ENCODE data around the gene CEP85. TPM values are rescaled to one million over a fixed set of nuclear protein-coding genes. Genes with fewer than 3 reads are reported as not detected.

Gene CEP85
- 10 to 100 TPM in 1 of 4 donors, 1 to 10 TPM in 3; 2.7 to 11.0 (median 5.6) TPM for polyA plus RNA-seq
- long read RNA-seq, donor 1 = 0 reads
- long read RNA-seq, donor 2 = 0 reads
- long read RNA-seq, donor 3 = 0 reads
- long read RNA-seq, donor 4 = 0 reads
- long read RNA-seq, donor 5, partial matches to known transcripts = 0 of 1 reads
- long read RNA-seq, donor 5, other reads (novel, unspliced or antisense) = 0 of 1 reads
- long read RNA-seq, donor 6 = 0 reads
- long read RNA-seq, donor 7 = 0 reads
- long read RNA-seq, donor 8 = 0 reads
- long read RNA-seq, donor 9 = 0 reads
- long read RNA-seq, donor 10 = 0 reads

- H3K9me3 ChIP-seq (ENCODE audit: control insufficient read depth in 2 of 2, insufficient read depth in 1 of 2, low read depth in 1 of 2, low read length in 1 of 2) = no peaks in the 10 kb centered on the region
- peak; percentile 99 for DNase-seq
- H3K36me3 ChIP-seq (ENCODE audit: control insufficient read depth in 3 of 3, insufficient read depth in 2 of 3, low read depth in 1 of 3, low read length in 3 of 3) = no peaks in the 10 kb centered on the region
- peak within 1 kb of the TSS; percentile 86 to 91 (median 91) for H3K27ac ChIP-seq (ENCODE audit: low read depth in 1 of 3, low read length in 2 of 3)
- H3K27me3 ChIP-seq (ENCODE audit: control insufficient read depth in 3 of 3, insufficient read depth in 3 of 3, low read length in 3 of 3) = no peaks in the 10 kb centered on the region
- peak within 1 kb of the TSS; percentile 56 to 75 (median 74) for H3K4me3 ChIP-seq (ENCODE audit: low read depth in 1 of 3, low read length in 3 of 3)
- H3K4me1 ChIP-seq (ENCODE audit: control insufficient read depth in 3 of 3, insufficient read depth in 2 of 3, low read depth in 1 of 3, low read length in 2 of 3) = peaks cover 0 to 8% (median 0%) of the 10 kb centered on the region in 3 donors
- 0% methylated on average over 52 to 73 of the region's 73 CpGs for WGBS, 3 donors
- FAIRE-seq = peak; percentile 41
Measured at GRCh38 chr1:26233903-26234643, at the start of gene CEP85. TSS of gene CEP85 (plus strand) at chr1:26234200. CDS start at chr1:26239784, 5,584 bp downstream.

GRCh38 chr1:26184883-26185282, 49.1 kb upstream of the CEP85 start:
- FAIRE-seq = no peak
- Histone ChIP-seq H3K4me3 (ENCODE audit: low read depth in 1 of 3, low read length in 3 of 3) (no peak overlapping the region), H3K36me3 (ENCODE audit: control insufficient read depth in 3 of 3, insufficient read depth in 2 of 3, low read depth in 1 of 3, low read length in 3 of 3) (peaks cover 2 to 93% (median 16%) of the 10 kb centered on the region in 3 donors)

GRCh38 chr1:26187882-26188281, 46.1 kb upstream of the CEP85 start:
- Histone ChIP-seq H3K4me3 (ENCODE audit: low read depth in 1 of 3, low read length in 3 of 3) (no peak overlapping the region), H3K36me3 (ENCODE audit: control insufficient read depth in 3 of 3, insufficient read depth in 2 of 3, low read depth in 1 of 3, low read length in 3 of 3) (peaks cover 2 to 68% (median 14%) of the 10 kb centered on the region in 3 donors), H3K4me1 (ENCODE audit: control insufficient read depth in 3 of 3, insufficient read depth in 2 of 3, low read depth in 1 of 3, low read length in 2 of 3) (no peaks in the 10 kb centered on the region), H3K9me3 (ENCODE audit: control insufficient read depth in 2 of 2, insufficient read depth in 1 of 2, low read depth in 1 of 2, low read length in 1 of 2) (no peaks in the 10 kb centered on the region), H3K27me3 (ENCODE audit: control insufficient read depth in 3 of 3, insufficient read depth in 3 of 3, low read length in 3 of 3) (no peaks in the 10 kb centered on the region), H3K27ac (ENCODE audit: low read depth in 1 of 3, low read length in 2 of 3) (no peak overlapping the region)
- WGBS, 3 donors = 98% methylated on average over 6 of the region's 6 CpGs
- FAIRE-seq = no peak
- DNase-seq = no peak

More at GRCh38 chr1:26184883-26185282, 49.1 kb upstream of the CEP85 start:
- Histone ChIP-seq H3K27ac (ENCODE audit: low read depth in 1 of 3, low read length in 2 of 3) (no peak overlapping the region), H3K4me1 (ENCODE audit: control insufficient read depth in 3 of 3, insufficient read depth in 2 of 3, low read depth in 1 of 3, low read length in 2 of 3) (no peaks in the 10 kb centered on the region), H3K9me3 (ENCODE audit: control insufficient read depth in 2 of 2, insufficient read depth in 1 of 2, low read depth in 1 of 2, low read length in 1 of 2) (no peaks in the 10 kb centered on the region), H3K27me3 (ENCODE audit: control insufficient read depth in 3 of 3, insufficient read depth in 3 of 3, low read length in 3 of 3) (no peaks in the 10 kb centered on the region)
- 95 to 97% (median 97%) methylated on average over 21 of the region's 21 CpGs for WGBS, 3 donors
- DNase-seq = no peak

GRCh38 chr1:26188477-26188876, 45.5 kb upstream of the CEP85 start:
- FAIRE-seq (no peak), DNase-seq (no peak)
- Histone ChIP-seq H3K4me1 (ENCODE audit: control insufficient read depth in 3 of 3, insufficient read depth in 2 of 3, low read depth in 1 of 3, low read length in 2 of 3) (no peaks in the 10 kb centered on the region), H3K27ac (ENCODE audit: low read depth in 1 of 3, low read length in 2 of 3) (no peak overlapping the region), H3K36me3 (ENCODE audit: control insufficient read depth in 3 of 3, insufficient read depth in 2 of 3, low read depth in 1 of 3, low read length in 3 of 3) (peaks cover 2 to 62% (median 14%) of the 10 kb centered on the region in 3 donors), H3K27me3 (ENCODE audit: control insufficient read depth in 3 of 3, insufficient read depth in 3 of 3, low read length in 3 of 3) (no peaks in the 10 kb centered on the region), H3K9me3 (ENCODE audit: control insufficient read depth in 2 of 2, insufficient read depth in 1 of 2, low read depth in 1 of 2, low read length in 1 of 2) (no peaks in the 10 kb centered on the region), H3K4me3 (ENCODE audit: low read depth in 1 of 3, low read length in 3 of 3) (no peak overlapping the region)
- 92 to 94% (median 93%) methylated on average over 8 of the region's 8 CpGs for WGBS, 3 donors

GRCh38 chr1:26189331-26189730, 44.7 kb upstream of the CEP85 start:
- FAIRE-seq (no peak), DNase-seq (no peak)
- Histone ChIP-seq H3K27me3 (ENCODE audit: control insufficient read depth in 3 of 3, insufficient read depth in 3 of 3, low read length in 3 of 3) (no peaks in the 10 kb centered on the region), H3K9me3 (ENCODE audit: control insufficient read depth in 2 of 2, insufficient read depth in 1 of 2, low read depth in 1 of 2, low read length in 1 of 2) (no peaks in the 10 kb centered on the region), H3K4me3 (ENCODE audit: low read depth in 1 of 3, low read length in 3 of 3) (no peak overlapping the region), H3K4me1 (ENCODE audit: control insufficient read depth in 3 of 3, insufficient read depth in 2 of 3, low read depth in 1 of 3, low read length in 2 of 3) (no peaks in the 10 kb centered on the region), H3K36me3 (ENCODE audit: control insufficient read depth in 3 of 3, insufficient read depth in 2 of 3, low read depth in 1 of 3, low read length in 3 of 3) (peaks cover 2 to 56% (median 14%) of the 10 kb centered on the region in 3 donors), H3K27ac (ENCODE audit: low read depth in 1 of 3, low read length in 2 of 3) (no peak overlapping the region)
- 73 to 78% (median 78%) methylated on average over 6 of the region's 6 CpGs for WGBS, 3 donors

- H3K4me3 ChIP-seq (ENCODE audit: low read depth in 1 of 3, low read length in 3 of 3) = no peak overlapping the region
- no peak for FAIRE-seq
- H3K27me3 ChIP-seq (ENCODE audit: control insufficient read depth in 3 of 3, insufficient read depth in 3 of 3, low read length in 3 of 3) = no peaks in the 10 kb centered on the region
- WGBS, 3 donors = 79 to 84% (median 83%) methylated on average over 7 of the region's 7 CpGs
- H3K4me1 ChIP-seq (ENCODE audit: control insufficient read depth in 3 of 3, insufficient read depth in 2 of 3, low read depth in 1 of 3, low read length in 2 of 3) = no peaks in the 10 kb centered on the region
- peaks cover 2 to 52% (median 10%) of the 10 kb centered on the region in 3 donors for H3K36me3 ChIP-seq (ENCODE audit: control insufficient read depth in 3 of 3, insufficient read depth in 2 of 3, low read depth in 1 of 3, low read length in 3 of 3)
- DNase-seq = no peak
- H3K9me3 ChIP-seq (ENCODE audit: control insufficient read depth in 2 of 2, insufficient read depth in 1 of 2, low read depth in 1 of 2, low read length in 1 of 2) = no peaks in the 10 kb centered on the region
- no peak overlapping the region for H3K27ac ChIP-seq (ENCODE audit: low read depth in 1 of 3, low read length in 2 of 3)
Measured at GRCh38 chr1:26189751-26190275, 44.2 kb upstream of the CEP85 start.

GRCh38 chr1:26190373-26190987, 43.5 kb upstream of the CEP85 start, which contains the start of gene CATSPER4:
TSS of gene CATSPER4 (plus strand) at chr1:26190602. CDS start at chr1:26190628, 26 bp downstream.
- peaks cover 2 to 45% (median 8%) of the 10 kb centered on the region in 3 donors for H3K36me3 ChIP-seq (ENCODE audit: control insufficient read depth in 3 of 3, insufficient read depth in 2 of 3, low read depth in 1 of 3, low read length in 3 of 3)
- 52 to 64% (median 58%) methylated on average over 16 of the region's 16 CpGs for WGBS, 3 donors
- DNase-seq = peak; percentile 10 to 39
- no peaks in the 10 kb centered on the region for H3K27me3 ChIP-seq (ENCODE audit: control insufficient read depth in 3 of 3, insufficient read depth in 3 of 3, low read length in 3 of 3)
- no peaks in the 10 kb centered on the region for H3K9me3 ChIP-seq (ENCODE audit: control insufficient read depth in 2 of 2, insufficient read depth in 1 of 2, low read depth in 1 of 2, low read length in 1 of 2)
- no peak within 1 kb of the TSS for H3K27ac ChIP-seq (ENCODE audit: low read depth in 1 of 3, low read length in 2 of 3)
- H3K4me3 ChIP-seq (ENCODE audit: low read depth in 1 of 3, low read length in 3 of 3) = no peak within 1 kb of the TSS
- no peaks in the 10 kb centered on the region for H3K4me1 ChIP-seq (ENCODE audit: control insufficient read depth in 3 of 3, insufficient read depth in 2 of 3, low read depth in 1 of 3, low read length in 2 of 3)
- no peak for FAIRE-seq

GRCh38 chr1:26191739-26192138, 42.3 kb upstream of the CEP85 start:
- H3K27me3 ChIP-seq (ENCODE audit: control insufficient read depth in 3 of 3, insufficient read depth in 3 of 3, low read length in 3 of 3) = no peaks in the 10 kb centered on the region
- no peaks in the 10 kb centered on the region for H3K4me1 ChIP-seq (ENCODE audit: control insufficient read depth in 3 of 3, insufficient read depth in 2 of 3, low read depth in 1 of 3, low read length in 2 of 3)
- H3K27ac ChIP-seq (ENCODE audit: low read depth in 1 of 3, low read length in 2 of 3) = no peak overlapping the region
- 36 to 53% (median 52%) methylated on average over 3 of the region's 3 CpGs for WGBS, 3 donors
- H3K9me3 ChIP-seq (ENCODE audit: control insufficient read depth in 2 of 2, insufficient read depth in 1 of 2, low read depth in 1 of 2, low read length in 1 of 2) = no peaks in the 10 kb centered on the region
- DNase-seq = no peak
- no peak for FAIRE-seq
- H3K36me3 ChIP-seq (ENCODE audit: control insufficient read depth in 3 of 3, insufficient read depth in 2 of 3, low read depth in 1 of 3, low read length in 3 of 3) = peaks cover 2 to 33% (median 4%) of the 10 kb centered on the region in 3 donors
- no peak overlapping the region for H3K4me3 ChIP-seq (ENCODE audit: low read depth in 1 of 3, low read length in 3 of 3)
